H1 (cell line): ENCODE results near the gene ZNF646. TPM values are rescaled to one million over a fixed set of nuclear protein-coding genes. Genes with fewer than 3 reads are reported as not detected.

Source experiments
- CTCF ChIA-PET: fragments of 300-600 bp; sonication (Branson Sonifier 250); formaldehyde crosslinking; loops from one replicate; lab custom pipeline; 2021; ENCODE audit not compliant: partially characterized antibody; lab: Charles Lee
- POLR2A ChIA-PET: fragments of 300-600 bp; sonication (Branson Sonifier 250); formaldehyde crosslinking; loops from one replicate; lab custom pipeline; 2021; ENCODE audit warnings: inconsistent platforms; ENCODE audit not compliant: partially characterized antibody; lab: Charles Lee
- DNase-seq, 2 experiments: peaks; one replicate each; pipeline versions ENCODE4 v3.0.0 to v3.0.0-alpha.2; 2010 to 2022; ENCODE audit warnings: low spot score in 2 of 2, low read depth in 1 of 2, mixed read lengths in 1 of 2
- FAIRE-seq: peaks from 2 replicates; lab custom pipeline; 2011; peaks lifted over from hg19 to GRCh38; lab: Jason Lieb, UNC
- H2AFZ ChIP-seq: 2 replicates; pipeline ENCODE4 v1.8.1; 2012; ENCODE audit warnings: low read length, inconsistent platforms
- H2AK5ac ChIP-seq: 2 replicates; pipeline ENCODE4 v1.6.1; 2013; ENCODE audit warnings: low read depth, low read length
- H2BK120ac ChIP-seq: replicated peaks from 2 replicates; pipeline ENCODE3; 2013; ENCODE audit warnings: low read depth, low read length, inconsistent platforms
- H2BK12ac ChIP-seq: 2 replicates; pipeline ENCODE4 v1.6.1; 2013; ENCODE audit warnings: low read depth, low read length
- H2BK15ac ChIP-seq: 2 replicates; pipeline ENCODE4 v1.6.1; 2013; ENCODE audit warnings: low read length
- H2BK20ac ChIP-seq: 2 replicates; pipeline ENCODE4 v1.6.1; 2013; ENCODE audit warnings: low read length
- H2BK5ac ChIP-seq: 2 replicates; pipeline ENCODE4 v1.6.1; 2013; ENCODE audit warnings: low read depth, low read length
- H3K14ac ChIP-seq: 2 replicates; pipeline ENCODE4 v1.6.1; 2013; ENCODE audit warnings: inconsistent platforms; ENCODE audit not compliant: insufficient read length
- H3K18ac ChIP-seq: 2 replicates; pipeline ENCODE4 v1.6.1; 2013; ENCODE audit warnings: low read length; ENCODE audit errors: extremely low read depth
- H3K23ac ChIP-seq: 2 replicates; pipeline ENCODE4 v1.6.1; 2013; ENCODE audit warnings: inconsistent platforms; ENCODE audit not compliant: insufficient read length
- H3K23me2 ChIP-seq: 2 replicates; pipeline ENCODE4 v1.6.1; 2013; ENCODE audit warnings: low read depth, low read length
- H3K27ac ChIP-seq: 2 replicates; pipeline ENCODE4 v1.6.1; 2011; ENCODE audit warnings: low read depth, low read length, inconsistent platforms
- H3K27me3 ChIP-seq, 4 experiments: replicated peaks in 1 of 4; 1 replicate in 1 of 4; 2 replicates in 3 of 4; pipeline versions ENCODE4 v1.6.1 to v1.8.1; 2011 to 2013; ENCODE audit warnings: low read length in 3 of 4, mild to moderate bottlenecking in 3 of 4, inconsistent platforms in 2 of 4, mixed read lengths in 2 of 4, moderate library complexity in 1 of 4; ENCODE audit not compliant: control insufficient read depth in 3 of 4, insufficient read depth in 3 of 4; ENCODE audit errors: extremely low read depth in 1 of 4
- H3K36me3 ChIP-seq, 4 experiments: 2 replicates each; pipeline versions ENCODE4 v1.6.1 to v1.8.1; 2011 to 2013; ENCODE audit warnings: mild to moderate bottlenecking in 4 of 4, low read length in 3 of 4, moderate library complexity in 2 of 4, control low read depth in 1 of 4, inconsistent platforms in 1 of 4; ENCODE audit not compliant: insufficient read depth in 4 of 4, control insufficient read depth in 2 of 4
- H3K4ac ChIP-seq: replicated peaks from 2 replicates; pipeline ENCODE3; 2013; ENCODE audit warnings: low read length, low read depth, mixed read lengths, inconsistent platforms; ENCODE audit not compliant: insufficient read length
- H3K4me1 ChIP-seq, 4 experiments: replicated peaks in 1 of 4; 1 replicate in 1 of 4; 2 replicates in 3 of 4; pipeline versions ENCODE4 v1.6.1 to v1.8.1; 2011 to 2013; ENCODE audit warnings: low read length in 3 of 4, inconsistent platforms in 2 of 4, mixed read lengths in 1 of 4; ENCODE audit not compliant: insufficient read depth in 4 of 4, control insufficient read depth in 3 of 4
- H3K4me2 ChIP-seq, 2 experiments: 2 replicates each; pipeline versions ENCODE4 v1.6.1 to v1.8.1; 2011 to 2013; ENCODE audit warnings: low read depth in 2 of 2, low read length in 2 of 2, control low read depth in 1 of 2, inconsistent platforms in 1 of 2, mild to moderate bottlenecking in 1 of 2; ENCODE audit not compliant: insufficient read depth in 1 of 2
- H3K4me3 ChIP-seq, 4 experiments: fragments of 200-600, 300-600 bp in 1 of 4; sonication (generic), shearing (Covaris generic), sonication (Bioruptor Twin) in 1 of 4; 2 replicates each; pipeline versions ENCODE4 v1.5.1 to v1.8.1; 2011 to 2016; ENCODE audit warnings: low read length in 4 of 4, low read depth in 3 of 4, control low read depth in 2 of 4, inconsistent platforms in 2 of 4, mild to moderate bottlenecking in 2 of 4, mixed read lengths in 1 of 4, moderate library complexity in 1 of 4; ENCODE audit not compliant: insufficient read depth in 2 of 4; ENCODE audit errors: extremely low read depth in 1 of 4
- H3K56ac ChIP-seq: replicated peaks from 2 replicates; pipeline ENCODE3; 2013; ENCODE audit warnings: low read depth, mild to moderate bottlenecking, mixed read lengths, low read length, inconsistent platforms; ENCODE audit not compliant: insufficient read length
- H3K79me1 ChIP-seq: 2 replicates; pipeline ENCODE4 v1.6.1; 2013; ENCODE audit warnings: low read depth, low read length, control low read depth
- H3K79me2 ChIP-seq, 2 experiments: 2 replicates each; pipeline versions ENCODE4 v1.6.1 to v1.8.1; 2012 to 2013; ENCODE audit warnings: low read length in 2 of 2, mild to moderate bottlenecking in 2 of 2, inconsistent platforms in 1 of 2; ENCODE audit not compliant: insufficient read depth in 2 of 2, control insufficient read depth in 1 of 2
- H3K9ac ChIP-seq, 4 experiments: replicated peaks in 1 of 4; 1 replicate in 1 of 4; 2 replicates in 3 of 4; pipeline versions ENCODE4 v1.6.1 to v1.8.1; 2011 to 2013; ENCODE audit warnings: low read depth in 3 of 4, low read length in 3 of 4, control low read depth in 2 of 4, mild to moderate bottlenecking in 2 of 4, moderate library complexity in 2 of 4, inconsistent platforms in 1 of 4; ENCODE audit errors: extremely low read depth in 1 of 4
- H3K9me3 ChIP-seq, 2 experiments: 2 replicates each; pipeline versions ENCODE4 v1.6.1 to v1.8.1; 2012 to 2013; ENCODE audit warnings: mild to moderate bottlenecking in 2 of 2, moderate library complexity in 2 of 2, control low read depth in 1 of 2, inconsistent platforms in 1 of 2, low read depth in 1 of 2, low read length in 1 of 2, mixed read lengths in 1 of 2; ENCODE audit not compliant: insufficient read depth in 2 of 2
- H4K20me1 ChIP-seq, 2 experiments: replicated peaks in 1 of 2; 2 replicates each; pipeline versions ENCODE3 to v1.8.1; 2011 to 2013; ENCODE audit warnings: inconsistent platforms in 2 of 2, low read length in 2 of 2, mild to moderate bottlenecking in 1 of 2; ENCODE audit not compliant: insufficient read depth in 2 of 2, control insufficient read depth in 1 of 2
- H4K5ac ChIP-seq: 2 replicates; pipeline ENCODE4 v1.6.1; 2013; ENCODE audit warnings: low read length, low read depth, mixed read lengths, inconsistent platforms; ENCODE audit not compliant: insufficient read length
- H4K8ac ChIP-seq: 2 replicates; pipeline ENCODE4 v1.8.0; 2013; ENCODE audit warnings: mild to moderate bottlenecking, moderate library complexity, low read length, inconsistent platforms; ENCODE audit not compliant: insufficient read depth; ENCODE audit errors: extremely low read depth
- H4K91ac ChIP-seq: replicated peaks from 2 replicates; pipeline ENCODE3; 2013; ENCODE audit warnings: low read length, mixed read lengths, inconsistent platforms; ENCODE audit not compliant: insufficient read length
- CHD1 ChIP-seq: IDR thresholded peaks from 2 replicates; pipeline ENCODE4 v1.6.1; 2012; ENCODE audit warnings: low read depth, low read length, improper control_type of control experiment
- EZH2 ChIP-seq: fragments of 200-600 bp; sonication (generic); IDR thresholded peaks from 2 replicates; pipeline ENCODE4 v1.7.1; 2012; ENCODE audit warnings: low read depth, mild to moderate bottlenecking, moderate library complexity, low read length, inconsistent platforms; ENCODE audit not compliant: severe bottlenecking
- FOSL1 ChIP-seq: IDR thresholded peaks from 2 replicates; pipeline ENCODE4 v1.6.1; 2011; ENCODE audit warnings: mild to moderate bottlenecking, low read depth, low read length, moderate library complexity; ENCODE audit not compliant: insufficient read depth
- KDM5A ChIP-seq: fragments of 200-600 bp; IDR thresholded peaks from 2 replicates; pipeline ENCODE4 v1.7.1; 2012; ENCODE audit warnings: mild to moderate bottlenecking, low read length, inconsistent platforms, mixed read lengths
- NRF1 ChIP-seq: IDR thresholded peaks from 2 replicates; pipeline ENCODE4 v1.6.1; 2011; ENCODE audit warnings: mild to moderate bottlenecking, low read depth, low read length, improper control_type of control experiment
- POU5F1 ChIP-seq: IDR thresholded peaks from 2 replicates; pipeline ENCODE4 v1.6.1; 2011; ENCODE audit warnings: low read depth, mild to moderate bottlenecking, low read length, moderate library complexity
- SRF ChIP-seq: IDR thresholded peaks from 2 replicates; pipeline ENCODE4 v1.6.1; 2011; ENCODE audit warnings: mild to moderate bottlenecking, low read depth, low read length, moderate library complexity
- WGBS, 2 experiments: shearing (Covaris generic) in 1 of 2; methylation state at CpG; one replicate each; pipeline versions ENCODE4 v1.1.6 to v1.1.7; 2013 to 2015; ENCODE audit warnings: low lambda C conversion rate in 2 of 2, mixed read lengths in 2 of 2, inconsistent platforms in 1 of 2, low coverage in 1 of 2, missing lambda C conversion rate in 1 of 2; ENCODE audit not compliant: insufficient replicate concordance in 2 of 2, insufficient coverage in 1 of 2, insufficient read length in 1 of 2; ENCODE audit errors: extremely low coverage in 1 of 2, missing lambda C conversion rate in 1 of 2; 5-methylcytosine and 5-hydroxymethylcytosine counted together
- polyA plus RNA-seq, 7 experiments: library from polyadenylated mRNA; depleted of rRNA in 3 of 7; stranded (reverse) in 5 of 7; unstranded in 2 of 7; fragments of >200 nt in 5 of 7; fragments of 200-250 nt in 2 of 7; gene quantifications; 1 replicate in 5 of 7; 2 replicates in 1 of 7; 4 replicates in 1 of 7; pipeline versions ENCODE4 v1.2.1 to v1.2.3, GENCODE V29; 2011 to 2013; ENCODE audit warnings: missing spikeins in 2 of 7, mixed read lengths in 2 of 7
- total RNA-seq: library from RNA; stranded (reverse); fragmentation: NEBNext Ultra II Directional; extraction: Animal tissue kit (Norgen Biotek cat#: 25700); gene quantifications from 2 replicates; pipeline ENCODE4 v1.2.1, GENCODE V29; 2021
- TF ChIP-seq, protein P1 (sequence below): IDR thresholded peaks from 2 replicates; pipeline ENCODE4 v1.6.1; 2012; ENCODE audit warnings: low read length, inconsistent platforms
- TF ChIP-seq, protein P2 (sequence below): IDR thresholded peaks from 2 replicates; pipeline ENCODE4 v1.6.1; 2011; ENCODE audit warnings: low read length, improper control_type of control experiment

Gene ZNF646
- total and polyA plus RNA-seq, 2 of the 8 experiments (the other 6 are each of a cell fraction or from before 2014, with no cell fraction given) = 6.5 to 25.0 TPM

- H3K27ac ChIP-seq = peak overlapping the region; percentile 70; the same call in 1 of the 2 replicates
- WGBS, 2 experiments = 88% methylated on average over 26 of the region's 29 CpGs; no CpG with 5 or more reads in 1 of the 2 experiments
- no peak for FAIRE-seq
These were observed 55.5 kb downstream of the ZNF646 start for GRCh38 chr16:31129568-31130335.

More at GRCh38 chr16:31129568-31130335, 55.5 kb downstream of the ZNF646 start:
- Histone ChIP-seq H3K9ac (no peak overlapping the region), H2BK5ac (peak overlapping the region; percentile 66; the same call in 1 of the 2 replicates), H3K14ac (no peak overlapping the region), H2BK120ac (no peak overlapping the region), H2BK20ac (no peak overlapping the region), H2BK15ac (peak overlapping the region; percentile 34; the same call in 1 of the 2 replicates), H3K4me2 (no peak overlapping the region), H3K23ac (no peak overlapping the region), H3K4ac (no peak overlapping the region), H3K4me3 (no peak overlapping the region), H3K9me3 (no peaks in the 10 kb centered on the region), H3K4me1 (peaks cover 0 to 33% (median 27%) of the 10 kb centered on the region in 4 experiments; a peak in 6 of 7 replicates), H3K79me1 (peaks cover 4% of the 10 kb centered on the region), H2BK12ac (no peak overlapping the region), H3K18ac (no peak overlapping the region), H3K23me2 (peaks cover 6% of the 10 kb centered on the region), H4K91ac (no peak overlapping the region), H4K8ac (no peak overlapping the region; the same call in 1 of the 2 replicates), H2AFZ (no peak overlapping the region), H3K36me3 (peaks cover 14 to 27% (median 19%) of the 10 kb centered on the region in 4 experiments), H3K56ac (no peak overlapping the region), H4K5ac (no peak overlapping the region), H4K20me1 (peaks cover 4 to 6% of the 10 kb centered on the region in 2 experiments), H2AK5ac (no peak overlapping the region), H3K27me3 (no peaks in the 10 kb centered on the region), H3K79me2 (peaks cover 0 to 19% of the 10 kb centered on the region in 2 experiments; a peak in 2 of 4 replicates)
- ChIA-PET CTCF (interaction anchor here (1.7 kb wide), 1 partner anchor 13 kb away, joined by 6 read pairs; no protein-coding TSS in a partner anchor), POLR2A (interaction anchor here (0.6 to 34.9 kb wide), 8 partner anchors 7 to 58 kb away, joined by 3 to 713 read pairs (median 6); partner anchors contain the start of genes BCKDK, FUS, KAT8 and PRSS36)
- DNase-seq = no peak
- TF ChIP-seq, protein P1, sequence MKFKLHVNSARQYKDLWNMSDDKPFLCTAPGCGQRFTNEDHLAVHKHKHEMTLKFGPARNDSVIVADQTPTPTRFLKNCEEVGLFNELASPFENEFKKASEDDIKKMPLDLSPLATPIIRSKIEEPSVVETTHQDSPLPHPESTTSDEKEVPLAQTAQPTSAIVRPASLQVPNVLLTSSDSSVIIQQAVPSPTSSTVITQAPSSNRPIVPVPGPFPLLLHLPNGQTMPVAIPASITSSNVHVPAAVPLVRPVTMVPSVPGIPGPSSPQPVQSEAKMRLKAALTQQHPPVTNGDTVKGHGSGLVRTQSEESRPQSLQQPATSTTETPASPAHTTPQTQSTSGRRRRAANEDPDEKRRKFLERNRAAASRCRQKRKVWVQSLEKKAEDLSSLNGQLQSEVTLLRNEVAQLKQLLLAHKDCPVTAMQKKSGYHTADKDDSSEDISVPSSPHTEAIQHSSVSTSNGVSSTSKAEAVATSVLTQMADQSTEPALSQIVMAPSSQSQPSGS = no peak
- TF ChIP-seq KDM5A = no peak
- no peak for TF ChIP-seq CHD1
- no peak for TF ChIP-seq EZH2
- no peak for TF ChIP-seq FOSL1
- TF ChIP-seq, protein P2, sequence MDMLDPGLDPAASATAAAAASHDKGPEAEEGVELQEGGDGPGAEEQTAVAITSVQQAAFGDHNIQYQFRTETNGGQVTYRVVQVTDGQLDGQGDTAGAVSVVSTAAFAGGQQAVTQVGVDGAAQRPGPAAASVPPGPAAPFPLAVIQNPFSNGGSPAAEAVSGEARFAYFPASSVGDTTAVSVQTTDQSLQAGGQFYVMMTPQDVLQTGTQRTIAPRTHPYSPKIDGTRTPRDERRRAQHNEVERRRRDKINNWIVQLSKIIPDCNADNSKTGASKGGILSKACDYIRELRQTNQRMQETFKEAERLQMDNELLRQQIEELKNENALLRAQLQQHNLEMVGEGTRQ = no peak
- no peak for TF ChIP-seq POU5F1
- no peak for TF ChIP-seq SRF
- TF ChIP-seq NRF1 = no peak
